Gastrocnemius medialis (tissue), 4 donors: ENCODE measurements around the gene SLC1A2.

ENCODE experiments used
- POLR2A ChIP-seq, 2 donors: fragments of 450-650 bp; IDR thresholded peaks; one replicate each; pipeline ENCODE4 v1.6.1; 2017; ENCODE audit warnings: antibody characterized with exemption in 2 of 2, mild to moderate bottlenecking in 2 of 2, moderate library complexity in 2 of 2
- TF ChIP-seq, protein P1 (sequence below), 5 experiments: fragments of 450-650 bp in 3 of 5; fragments of 200-600 bp in 2 of 5; sonication (generic) in 2 of 5; IDR thresholded peaks in 4 of 5; conservative IDR thresholded peaks in 1 of 5; 1 replicate in 4 of 5; 2 replicates in 1 of 5; pipeline ENCODE4 v1.5.1; 2016 to 2019; ENCODE audit warnings: antibody characterized with exemption in 5 of 5, mild to moderate bottlenecking in 3 of 5, moderate library complexity in 3 of 5

DNA sequence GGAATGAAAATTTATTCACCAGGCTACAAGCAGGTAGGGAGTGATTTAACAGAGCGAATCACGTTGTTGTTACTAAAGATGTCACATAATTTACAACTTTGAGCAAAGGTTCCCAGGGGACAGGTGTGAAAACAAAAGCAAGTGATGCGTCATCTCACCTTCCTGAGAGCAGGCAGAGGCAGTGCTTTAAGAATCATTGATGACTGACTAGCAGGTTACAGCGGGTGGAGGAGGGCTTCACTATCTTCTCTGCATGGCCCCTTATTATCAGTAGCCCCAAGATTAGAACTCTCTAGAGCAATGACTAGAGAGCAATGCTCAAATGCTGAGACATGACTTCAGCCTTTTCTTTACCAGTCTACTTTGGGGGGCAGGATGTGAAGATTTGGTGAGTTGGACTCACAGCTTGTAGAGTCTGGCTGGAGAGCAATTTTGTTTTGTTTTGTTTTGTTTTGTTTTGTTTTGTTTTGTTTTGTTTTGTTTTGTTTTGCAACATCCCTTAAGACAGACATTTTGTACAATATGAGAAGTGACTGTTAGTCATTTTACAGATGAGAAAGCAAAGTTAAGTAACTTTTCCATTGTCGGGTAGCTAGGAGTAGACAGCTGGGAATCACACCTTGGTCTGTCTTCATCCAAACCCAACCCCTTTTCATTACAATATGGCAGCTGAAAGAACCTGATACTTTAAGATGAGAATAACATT, 84.8 kb downstream of the SLC1A2 start:
- TF ChIP-seq, protein P1, sequence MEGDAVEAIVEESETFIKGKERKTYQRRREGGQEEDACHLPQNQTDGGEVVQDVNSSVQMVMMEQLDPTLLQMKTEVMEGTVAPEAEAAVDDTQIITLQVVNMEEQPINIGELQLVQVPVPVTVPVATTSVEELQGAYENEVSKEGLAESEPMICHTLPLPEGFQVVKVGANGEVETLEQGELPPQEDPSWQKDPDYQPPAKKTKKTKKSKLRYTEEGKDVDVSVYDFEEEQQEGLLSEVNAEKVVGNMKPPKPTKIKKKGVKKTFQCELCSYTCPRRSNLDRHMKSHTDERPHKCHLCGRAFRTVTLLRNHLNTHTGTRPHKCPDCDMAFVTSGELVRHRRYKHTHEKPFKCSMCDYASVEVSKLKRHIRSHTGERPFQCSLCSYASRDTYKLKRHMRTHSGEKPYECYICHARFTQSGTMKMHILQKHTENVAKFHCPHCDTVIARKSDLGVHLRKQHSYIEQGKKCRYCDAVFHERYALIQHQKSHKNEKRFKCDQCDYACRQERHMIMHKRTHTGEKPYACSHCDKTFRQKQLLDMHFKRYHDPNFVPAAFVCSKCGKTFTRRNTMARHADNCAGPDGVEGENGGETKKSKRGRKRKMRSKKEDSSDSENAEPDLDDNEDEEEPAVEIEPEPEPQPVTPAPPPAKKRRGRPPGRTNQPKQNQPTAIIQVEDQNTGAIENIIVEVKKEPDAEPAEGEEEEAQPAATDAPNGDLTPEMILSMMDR (IDR thresholded peaks at IDR 0.05 in 4 of 5, conservative IDR thresholded peaks at IDR 0.05 in 1 of 5): no peak
- no peak for TF ChIP-seq POLR2A (IDR thresholded peaks at IDR 0.05)
